Stimulated activated memory B cell treated with anti-CD40 and anti-IgM and Interleukin-4, amounts not matched to agents 10 μg/mL and 1 μg/mL and 100 μg/mL, for 72 hours (primary cell): ENCODE measurements around the gene MTOR.

Experiments
- ATAC-seq: fragments of 150-1000 bp; cut with Tn5 transposase; 2 replicates; pipeline ENCODE4 v1.10.0; 2021
- H3K27ac Mint-ChIP-seq: one replicate; pipeline ENCODE4 v1.8.0; 2022; ENCODE audit warnings: mild to moderate bottlenecking, mixed read lengths
- H3K27me3 Mint-ChIP-seq: one replicate; pipeline ENCODE4 v1.8.0; 2022; ENCODE audit warnings: mixed read lengths
- H3K36me3 Mint-ChIP-seq: one replicate; pipeline ENCODE4 v1.8.0; 2022; ENCODE audit warnings: mixed read lengths
- H3K4me1 Mint-ChIP-seq: one replicate; pipeline ENCODE4 v1.8.0; 2022; ENCODE audit warnings: mixed read lengths
- H3K4me3 Mint-ChIP-seq: one replicate; pipeline ENCODE4 v1.8.0; 2022; ENCODE audit warnings: mild to moderate bottlenecking, moderate library complexity, mixed read lengths
- H3K9me3 Mint-ChIP-seq: one replicate; pipeline ENCODE4 v1.8.0; 2022; ENCODE audit warnings: mixed read lengths

The MTOR gene

DNA sequence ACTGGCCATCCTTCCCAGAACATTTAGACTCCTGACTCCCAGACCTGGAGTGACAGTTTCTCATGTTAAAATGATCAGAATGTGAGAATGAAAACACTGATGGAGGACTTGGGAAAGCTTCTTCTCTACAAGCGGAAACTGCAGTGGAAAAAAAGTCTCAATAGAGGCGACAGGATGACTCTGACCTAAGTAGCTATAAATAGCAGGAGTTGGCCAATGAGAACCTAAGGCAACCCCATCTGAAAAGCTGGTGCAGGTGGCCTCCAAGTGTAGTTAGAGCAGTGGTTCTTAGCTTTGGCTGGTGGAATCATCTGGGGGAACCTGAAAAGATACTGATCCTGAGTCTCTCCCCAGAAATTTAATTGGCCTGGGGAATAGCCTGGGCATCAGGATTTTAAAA lies 118.4 kb downstream of the MTOR start:
- Mint-ChIP-seq H3K27ac (no peak overlapping the region), H3K9me3 (no peaks in the 10 kb centered on the region), H3K27me3 (no peaks in the 10 kb centered on the region), H3K4me1 (no peaks in the 10 kb centered on the region), H3K4me3 (no peak overlapping the region), H3K36me3 (peaks cover 54% of the 10 kb centered on the region)
- no peak for ATAC-seq

DNA sequence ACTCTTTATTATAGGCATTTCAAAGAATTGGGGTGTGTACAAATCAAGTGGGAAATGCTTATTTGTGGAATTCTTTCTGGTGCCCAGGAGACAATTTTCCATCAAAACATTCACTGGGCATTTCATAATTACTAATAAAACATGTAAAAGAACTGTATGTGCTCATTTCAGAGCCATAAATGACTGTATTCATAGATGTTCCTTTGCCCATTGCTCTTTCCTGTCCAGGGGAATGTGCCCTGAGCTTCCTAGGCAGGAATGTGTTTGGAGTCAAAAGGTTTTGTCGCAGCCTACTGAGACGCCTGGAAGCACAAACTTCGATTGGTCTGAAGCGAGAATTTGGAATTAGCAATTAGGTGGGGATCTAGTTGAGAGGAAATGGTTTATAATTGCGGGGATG lies 119.0 kb downstream of the MTOR start:
- ATAC-seq = no peak

GRCh38 chr1:11142618-11143391 lies 119.5 kb downstream of the MTOR start:
- Mint-ChIP-seq H3K4me3 (no peak overlapping the region), H3K27ac (no peak overlapping the region), H3K4me1 (no peaks in the 10 kb centered on the region), H3K36me3 (peaks cover 54% of the 10 kb centered on the region), H3K27me3 (no peaks in the 10 kb centered on the region), H3K9me3 (no peaks in the 10 kb centered on the region)
- no peak for ATAC-seq

More for the DNA sequence above, 119.0 kb downstream of the MTOR start:
- H3K27me3 Mint-ChIP-seq = no peaks in the 10 kb centered on the region
- H3K4me3 Mint-ChIP-seq = no peak overlapping the region
- peaks cover 58% of the 10 kb centered on the region for H3K36me3 Mint-ChIP-seq
- H3K4me1 Mint-ChIP-seq = no peaks in the 10 kb centered on the region
- no peaks in the 10 kb centered on the region for H3K9me3 Mint-ChIP-seq
- H3K27ac Mint-ChIP-seq = no peak overlapping the region

DNA sequence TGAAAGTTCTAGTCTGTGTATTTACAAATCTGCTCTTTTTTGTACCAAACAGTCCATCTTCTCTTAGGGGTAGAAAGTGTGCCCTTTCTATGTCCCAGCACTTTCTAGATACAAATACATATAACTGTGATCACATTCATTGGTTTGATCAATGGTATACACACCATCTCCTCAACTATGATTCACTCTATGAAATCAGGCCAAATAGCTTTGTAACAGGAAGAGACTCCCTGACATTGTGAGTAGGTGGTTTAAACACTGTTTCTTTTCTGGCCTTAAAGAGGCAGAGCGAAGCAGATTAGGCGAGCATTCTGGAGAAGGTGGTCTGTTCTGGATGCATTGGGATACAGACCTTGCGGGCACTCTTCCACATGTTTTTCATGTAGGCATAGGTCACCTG lies 123.4 kb downstream of the MTOR start:
- H3K9me3 Mint-ChIP-seq = no peaks in the 10 kb centered on the region
- H3K4me3 Mint-ChIP-seq = no peak overlapping the region
- H3K27me3 Mint-ChIP-seq = no peaks in the 10 kb centered on the region
- ATAC-seq = no peak
- no peak overlapping the region for H3K27ac Mint-ChIP-seq
- H3K36me3 Mint-ChIP-seq = peaks cover 41% of the 10 kb centered on the region
- H3K4me1 Mint-ChIP-seq = no peaks in the 10 kb centered on the region

DNA sequence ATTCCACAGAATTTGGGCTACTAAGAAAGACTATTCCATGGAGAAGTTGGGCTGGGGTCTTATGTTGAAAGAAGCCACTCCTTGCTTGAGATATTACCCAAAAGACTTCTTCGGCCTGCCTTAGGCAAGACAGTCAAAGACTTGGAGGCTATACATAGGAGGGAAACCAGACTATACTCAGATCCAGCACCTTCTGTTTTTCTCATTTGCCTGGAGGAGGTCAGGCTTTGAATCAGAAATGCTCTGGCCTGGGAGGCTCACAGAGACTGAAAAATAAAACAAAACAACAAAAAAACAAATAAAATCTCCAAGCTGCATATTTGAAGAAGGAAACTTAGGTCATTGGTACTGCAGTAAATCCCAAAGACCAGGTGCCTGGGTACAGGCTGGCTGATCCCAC lies 124.3 kb downstream of the MTOR start:
- Mint-ChIP-seq H3K4me1 (no peaks in the 10 kb centered on the region), H3K27me3 (no peaks in the 10 kb centered on the region), H3K27ac (no peak overlapping the region), H3K36me3 (peaks cover 40% of the 10 kb centered on the region), H3K9me3 (no peaks in the 10 kb centered on the region), H3K4me3 (no peak overlapping the region)
- ATAC-seq = no peak

GRCh38 chr1:11134898-11135266 lies 127.5 kb downstream of the MTOR start:
- no peak for ATAC-seq
- peaks cover 49% of the 10 kb centered on the region for H3K36me3 Mint-ChIP-seq
- H3K27ac Mint-ChIP-seq = no peak overlapping the region
- H3K4me3 Mint-ChIP-seq = no peak overlapping the region
- H3K9me3 Mint-ChIP-seq = no peaks in the 10 kb centered on the region
- H3K27me3 Mint-ChIP-seq = no peaks in the 10 kb centered on the region
- no peaks in the 10 kb centered on the region for H3K4me1 Mint-ChIP-seq

- H3K4me1 Mint-ChIP-seq = no peaks in the 10 kb centered on the region
- peaks cover 54% of the 10 kb centered on the region for H3K36me3 Mint-ChIP-seq
- no peaks in the 10 kb centered on the region for H3K27me3 Mint-ChIP-seq
- no peak for ATAC-seq
- H3K4me3 Mint-ChIP-seq = no peak overlapping the region
- no peaks in the 10 kb centered on the region for H3K9me3 Mint-ChIP-seq
- no peak overlapping the region for H3K27ac Mint-ChIP-seq
Observed at GRCh38 chr1:11134251-11134897, 128.0 kb downstream of the MTOR start.

- Mint-ChIP-seq H3K9me3 (no peaks in the 10 kb centered on the region), H3K36me3 (peaks cover 51% of the 10 kb centered on the region)
- no peak for ATAC-seq
Observed at GRCh38 chr1:11132563-11133293, 129.6 kb downstream of the MTOR start.

GRCh38 chr1:11131816-11132215 lies 130.5 kb downstream of the MTOR start:
- H3K36me3 Mint-ChIP-seq = peaks cover 60% of the 10 kb centered on the region
- no peaks in the 10 kb centered on the region for H3K27me3 Mint-ChIP-seq
- no peaks in the 10 kb centered on the region for H3K4me1 Mint-ChIP-seq
- ATAC-seq = no peak
- no peaks in the 10 kb centered on the region for H3K9me3 Mint-ChIP-seq
- no peak overlapping the region for H3K27ac Mint-ChIP-seq
- H3K4me3 Mint-ChIP-seq = no peak overlapping the region

More at GRCh38 chr1:11132563-11133293, 129.6 kb downstream of the MTOR start:
- Mint-ChIP-seq H3K27me3 (no peaks in the 10 kb centered on the region), H3K27ac (no peak overlapping the region), H3K4me1 (no peaks in the 10 kb centered on the region), H3K4me3 (no peak overlapping the region)

GRCh38 chr1:11130406-11130805 lies 131.9 kb downstream of the MTOR start:
- no peaks in the 10 kb centered on the region for H3K27me3 Mint-ChIP-seq
- no peaks in the 10 kb centered on the region for H3K9me3 Mint-ChIP-seq
- H3K27ac Mint-ChIP-seq = no peak overlapping the region
- no peak for ATAC-seq
- peaks cover 70% of the 10 kb centered on the region for H3K36me3 Mint-ChIP-seq
- H3K4me1 Mint-ChIP-seq = no peaks in the 10 kb centered on the region
- H3K4me3 Mint-ChIP-seq = no peak overlapping the region

DNA sequence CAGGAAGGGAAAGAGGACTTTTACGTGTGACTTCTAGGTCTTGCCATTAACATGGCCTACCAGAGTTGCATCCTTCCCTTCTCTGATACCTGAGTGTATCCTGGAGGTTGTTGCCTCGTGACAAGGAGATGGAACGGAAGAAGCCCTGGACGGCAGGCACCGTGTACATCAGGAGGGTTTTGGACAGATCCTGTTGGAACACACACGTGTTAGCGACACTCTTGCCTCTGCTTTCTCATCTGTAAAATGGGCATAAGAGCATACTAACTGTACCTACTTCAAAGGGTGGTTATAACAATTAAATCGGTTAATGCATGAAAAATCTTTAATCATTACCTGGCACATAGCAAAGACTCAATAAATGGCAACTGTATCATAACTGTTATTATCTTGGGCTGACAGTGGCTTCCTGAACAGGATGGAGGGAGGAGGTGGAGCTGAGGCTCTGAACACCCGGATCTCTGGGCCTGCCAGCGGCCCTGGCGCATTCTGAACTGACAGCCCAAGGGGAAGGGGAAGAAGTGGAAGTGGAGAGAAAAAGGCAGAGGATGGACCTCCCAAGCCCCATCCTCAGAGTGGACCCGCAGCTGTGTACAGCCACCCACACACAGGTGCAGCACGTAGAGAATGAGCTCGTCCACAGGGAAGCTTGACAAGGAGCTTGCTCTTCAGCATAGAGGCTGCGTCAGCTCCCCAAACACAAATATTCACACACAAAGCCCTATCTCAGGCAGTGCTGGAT lies 132.5 kb downstream of the MTOR start:
- Mint-ChIP-seq H3K27ac (no peak overlapping the region), H3K9me3 (no peaks in the 10 kb centered on the region), H3K36me3 (peaks cover 70% of the 10 kb centered on the region), H3K4me3 (no peak overlapping the region), H3K27me3 (no peaks in the 10 kb centered on the region), H3K4me1 (no peaks in the 10 kb centered on the region)
- no peak for ATAC-seq

DNA sequence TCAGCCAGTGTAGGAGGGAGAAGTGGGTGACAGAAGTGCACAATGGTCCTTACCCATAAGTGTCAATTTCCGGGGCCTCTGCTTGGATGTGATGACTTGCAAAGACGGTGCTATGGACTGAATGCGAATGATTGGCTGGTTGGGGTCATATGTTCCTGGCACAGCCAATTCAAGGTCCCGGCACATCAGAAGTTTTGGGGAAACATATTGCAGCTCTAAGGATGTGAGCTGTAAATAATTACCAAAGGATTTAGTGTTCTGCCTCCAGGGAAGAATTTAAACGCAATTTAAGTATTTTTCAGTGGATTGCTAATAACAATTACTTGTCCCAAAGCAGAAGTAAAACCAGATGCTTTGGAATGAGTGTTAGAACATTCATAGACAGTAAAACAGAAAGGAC lies 135.8 kb downstream of the MTOR start:
- H3K4me3 Mint-ChIP-seq = no peak overlapping the region
- no peak for ATAC-seq
- peaks cover 72% of the 10 kb centered on the region for H3K36me3 Mint-ChIP-seq
- no peak overlapping the region for H3K27ac Mint-ChIP-seq
- H3K9me3 Mint-ChIP-seq = no peaks in the 10 kb centered on the region
- no peaks in the 10 kb centered on the region for H3K4me1 Mint-ChIP-seq
- H3K27me3 Mint-ChIP-seq = no peaks in the 10 kb centered on the region

GRCh38 chr1:11125931-11126330 lies 136.4 kb downstream of the MTOR start:
- no peaks in the 10 kb centered on the region for H3K4me1 Mint-ChIP-seq
- ATAC-seq = no peak
- peaks cover 73% of the 10 kb centered on the region for H3K36me3 Mint-ChIP-seq

GRCh38 chr1:11124965-11125364 lies 137.4 kb downstream of the MTOR start:
- H3K4me1 Mint-ChIP-seq = no peaks in the 10 kb centered on the region
- H3K4me3 Mint-ChIP-seq = no peak overlapping the region
- H3K27ac Mint-ChIP-seq = no peak overlapping the region
- no peaks in the 10 kb centered on the region for H3K27me3 Mint-ChIP-seq
- no peaks in the 10 kb centered on the region for H3K9me3 Mint-ChIP-seq
- no peak for ATAC-seq
- peaks cover 70% of the 10 kb centered on the region for H3K36me3 Mint-ChIP-seq

More at GRCh38 chr1:11125931-11126330, 136.4 kb downstream of the MTOR start:
- H3K4me3 Mint-ChIP-seq = no peak overlapping the region
- H3K9me3 Mint-ChIP-seq = no peaks in the 10 kb centered on the region
- H3K27me3 Mint-ChIP-seq = no peaks in the 10 kb centered on the region
- H3K27ac Mint-ChIP-seq = no peak overlapping the region

GRCh38 chr1:11116318-11116717 lies 146.0 kb downstream of the MTOR start:
- no peaks in the 10 kb centered on the region for H3K27me3 Mint-ChIP-seq
- no peak overlapping the region for H3K27ac Mint-ChIP-seq
- H3K9me3 Mint-ChIP-seq = no peaks in the 10 kb centered on the region
- H3K36me3 Mint-ChIP-seq = peaks cover 58% of the 10 kb centered on the region
- no peaks in the 10 kb centered on the region for H3K4me1 Mint-ChIP-seq
- no peak for ATAC-seq
- no peak overlapping the region for H3K4me3 Mint-ChIP-seq
